K562 (cell line): ENCODE data around the gene C10orf95.

Source experiments
- CHCHD3 ChIP-seq: fragments of 250-450 bp; sonication (Bioruptor Pico); IDR thresholded peaks from 2 replicates; pipeline ENCODE4 v2.1.2; 2022; ENCODE audit warnings: mild to moderate bottlenecking
- ZNF263 ChIP-seq: sonication (generic); formaldehyde crosslinking; IDR thresholded peaks from 2 replicates; pipeline ENCODE4 v1.8.0; 2022; ENCODE audit warnings: mild to moderate bottlenecking, missing genetic modification reagents, borderline replicate concordance
- TF ChIP-seq, protein P1 (sequence below): conservative IDR thresholded peaks from 2 replicates; pipeline ENCODE4 v1.6.1; 2011; ENCODE audit warnings: low read depth, mild to moderate bottlenecking, low read length; ENCODE audit not compliant: control insufficient read depth

DNA sequence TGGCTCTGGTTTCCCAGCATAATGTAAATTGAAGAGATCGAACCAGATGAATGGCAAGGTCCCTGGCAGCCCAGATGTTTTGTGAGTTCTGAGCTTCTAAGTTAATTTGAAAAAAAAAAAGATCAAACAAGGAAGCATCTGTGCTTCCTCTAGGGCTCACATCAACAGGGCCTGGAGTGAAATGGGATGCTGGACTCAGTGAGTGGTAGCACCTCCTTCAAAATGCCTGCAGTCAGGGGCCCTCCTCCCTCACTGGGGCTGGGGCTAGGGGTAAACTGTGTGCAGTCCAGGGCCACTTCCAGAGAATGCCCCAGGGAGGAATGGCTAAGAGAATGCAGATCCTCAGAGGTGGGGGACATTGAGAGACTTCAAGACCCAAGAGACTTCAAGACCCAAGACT, 13.0 kb downstream of the C10orf95 start:
- TF ChIP-seq ZNF263 (CRISPR knock-in tag) (no peak), CHCHD3 (CRISPR knock-in tag) (no peak)
- TF ChIP-seq, protein P1, sequence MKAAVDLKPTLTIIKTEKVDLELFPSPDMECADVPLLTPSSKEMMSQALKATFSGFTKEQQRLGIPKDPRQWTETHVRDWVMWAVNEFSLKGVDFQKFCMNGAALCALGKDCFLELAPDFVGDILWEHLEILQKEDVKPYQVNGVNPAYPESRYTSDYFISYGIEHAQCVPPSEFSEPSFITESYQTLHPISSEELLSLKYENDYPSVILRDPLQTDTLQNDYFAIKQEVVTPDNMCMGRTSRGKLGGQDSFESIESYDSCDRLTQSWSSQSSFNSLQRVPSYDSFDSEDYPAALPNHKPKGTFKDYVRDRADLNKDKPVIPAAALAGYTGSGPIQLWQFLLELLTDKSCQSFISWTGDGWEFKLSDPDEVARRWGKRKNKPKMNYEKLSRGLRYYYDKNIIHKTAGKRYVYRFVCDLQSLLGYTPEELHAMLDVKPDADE: no peak
